Chondrocyte (in vitro differentiated cells): ENCODE data around the gene PCBP4. TPM values are rescaled to one million over a fixed set of nuclear protein-coding genes. Genes with fewer than 3 reads are reported as not detected.

Experiments
- DNase-seq: peaks from one replicate; pipeline ENCODE4 v3.0.0; 2021; ENCODE audit warnings: mixed read lengths, low spot score
- H3K27ac Mint-ChIP-seq: one replicate; pipeline ENCODE4 v1.8.0; 2021; ENCODE audit warnings: mild to moderate bottlenecking, moderate library complexity, mixed read lengths; ENCODE audit not compliant: unreplicated experiment
- H3K27me3 Mint-ChIP-seq: 2 replicates; pipeline ENCODE4 v1.8.0; 2021; ENCODE audit warnings: low read depth, mixed read lengths
- H3K36me3 Mint-ChIP-seq: 2 replicates; pipeline ENCODE4 v1.8.0; 2021; ENCODE audit warnings: low read depth, mixed read lengths
- H3K4me1 Mint-ChIP-seq: 2 replicates; pipeline ENCODE4 v1.8.0; 2021; ENCODE audit warnings: low read depth, mild to moderate bottlenecking, mixed read lengths
- H3K4me3 Mint-ChIP-seq: one replicate; pipeline ENCODE4 v1.8.0; 2021; ENCODE audit warnings: mild to moderate bottlenecking, moderate library complexity, mixed read lengths; ENCODE audit not compliant: unreplicated experiment
- H3K9me3 Mint-ChIP-seq: 2 replicates; pipeline ENCODE4 v1.8.0; 2021; ENCODE audit warnings: low read depth, mixed read lengths
- CTCF ChIP-seq: fragments of 200-600 bp; sonication (generic); IDR thresholded peaks from 2 replicates; pipeline ENCODE4 v1.5.0; 2021; ENCODE audit warnings: antibody characterized with exemption, mild to moderate bottlenecking, moderate library complexity
- total RNA-seq: library from RNA; stranded (reverse); gene quantifications from 3 replicates; pipeline ENCODE4 v1.2.1, GENCODE V29; 2021

The PCBP4 gene
- total RNA-seq, 1 donor from 2014 or later: 63.8 TPM

DNA sequence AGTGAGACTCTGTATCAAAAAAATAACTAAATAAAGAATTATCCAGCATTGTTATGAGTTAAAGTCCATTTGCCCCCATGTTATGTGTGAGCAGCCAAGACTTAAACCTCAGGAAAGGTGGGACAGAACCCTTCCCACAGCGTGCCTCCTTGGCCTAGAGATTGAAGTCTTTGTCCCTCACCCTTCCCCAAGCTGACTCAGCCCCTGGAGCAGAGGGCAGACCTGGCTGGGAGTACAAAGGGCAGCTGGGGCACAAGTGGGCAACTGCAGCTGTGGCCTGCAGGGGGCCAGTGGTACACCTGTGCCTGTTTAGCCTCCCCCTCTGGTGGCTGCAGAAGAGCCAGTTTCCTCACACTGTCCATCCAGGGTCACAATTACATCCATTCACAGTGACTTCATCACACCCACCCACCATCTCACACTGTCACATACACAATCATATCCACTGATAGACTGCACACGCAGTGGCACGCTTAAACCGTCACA is 15.1 kb upstream of the PCBP4 start:
- Mint-ChIP-seq H3K36me3 (no peaks in the 10 kb centered on the region), H3K4me1 (peaks cover 25% of the 10 kb centered on the region), H3K27ac (peak overlapping the region; percentile 94), H3K9me3 (no peaks in the 10 kb centered on the region), H3K27me3 (no peaks in the 10 kb centered on the region), H3K4me3 (peak overlapping the region; percentile 88)
- no peak for DNase-seq
- peak; percentile 72 for TF ChIP-seq CTCF

DNA sequence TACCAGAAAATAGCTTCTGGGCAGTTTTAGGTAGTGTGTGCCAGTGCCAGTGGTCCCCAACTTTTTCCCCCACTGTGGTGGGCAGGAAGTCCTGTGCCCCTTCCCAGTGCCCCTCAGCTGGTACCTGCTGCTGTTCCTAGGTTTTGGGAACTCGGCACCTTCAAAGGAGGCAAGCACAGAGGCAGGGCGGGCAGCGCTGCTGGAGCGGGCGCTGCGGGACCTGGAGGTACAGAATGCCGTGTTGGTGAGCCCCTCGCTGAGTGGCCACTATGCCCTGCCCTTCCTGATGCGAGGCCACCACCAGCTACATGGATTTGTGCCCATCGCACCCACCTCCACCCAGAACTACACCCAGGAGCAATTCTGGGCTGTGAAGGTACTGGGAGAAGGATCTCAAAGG is 13.0 kb upstream of the PCBP4 start:
- Mint-ChIP-seq H3K27ac (no peak overlapping the region), H3K27me3 (no peaks in the 10 kb centered on the region), H3K9me3 (no peaks in the 10 kb centered on the region), H3K4me3 (no peak overlapping the region), H3K36me3 (no peaks in the 10 kb centered on the region), H3K4me1 (peaks cover 32% of the 10 kb centered on the region)
- no peak for DNase-seq
- no peak for TF ChIP-seq CTCF

DNA sequence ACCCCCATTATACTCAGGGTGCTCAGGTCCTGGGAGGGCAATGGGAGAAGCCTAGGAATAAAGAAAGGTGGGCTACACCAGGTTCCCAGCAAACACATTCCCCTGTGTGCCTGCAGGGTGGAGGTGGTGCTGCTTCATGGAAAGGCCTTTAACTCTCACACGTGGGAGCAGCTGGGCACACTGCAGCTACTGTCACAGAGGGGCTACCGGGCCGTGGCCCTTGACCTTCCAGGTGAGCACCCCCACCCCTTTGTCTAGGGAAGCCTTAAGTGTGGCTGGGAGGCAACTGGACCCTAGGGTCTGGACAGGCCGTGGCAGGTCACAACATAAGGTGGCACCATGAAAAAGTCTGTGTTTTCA is 10.9 kb upstream of the PCBP4 start:
- Mint-ChIP-seq H3K4me1 (peaks cover 34% of the 10 kb centered on the region), H3K36me3 (no peaks in the 10 kb centered on the region), H3K27ac (no peak overlapping the region), H3K27me3 (no peaks in the 10 kb centered on the region), H3K9me3 (no peaks in the 10 kb centered on the region), H3K4me3 (no peak overlapping the region)
- TF ChIP-seq CTCF: no peak
- DNase-seq: no peak

GRCh38 chr3:51977446-51978142 is 10.3 kb upstream of the PCBP4 start:
- no peak for TF ChIP-seq CTCF
- DNase-seq: no peak
- Mint-ChIP-seq H3K36me3 (no peaks in the 10 kb centered on the region), H3K27me3 (no peaks in the 10 kb centered on the region), H3K4me3 (no peak overlapping the region), H3K9me3 (no peaks in the 10 kb centered on the region), H3K27ac (no peak overlapping the region), H3K4me1 (peaks cover 32% of the 10 kb centered on the region)

GRCh38 chr3:51975852-51976549 is 8.7 kb upstream of the PCBP4 start:
- Mint-ChIP-seq H3K27me3 (no peaks in the 10 kb centered on the region), H3K4me1 (peaks cover 22% of the 10 kb centered on the region), H3K27ac (peak overlapping the region; percentile 59), H3K4me3 (peak overlapping the region; percentile 95), H3K36me3 (no peaks in the 10 kb centered on the region), H3K9me3 (no peaks in the 10 kb centered on the region)
- TF ChIP-seq CTCF: peak; percentile 30
- no peak for DNase-seq
